Measurements from ENCODE around the gene DEPP1.

DNA sequence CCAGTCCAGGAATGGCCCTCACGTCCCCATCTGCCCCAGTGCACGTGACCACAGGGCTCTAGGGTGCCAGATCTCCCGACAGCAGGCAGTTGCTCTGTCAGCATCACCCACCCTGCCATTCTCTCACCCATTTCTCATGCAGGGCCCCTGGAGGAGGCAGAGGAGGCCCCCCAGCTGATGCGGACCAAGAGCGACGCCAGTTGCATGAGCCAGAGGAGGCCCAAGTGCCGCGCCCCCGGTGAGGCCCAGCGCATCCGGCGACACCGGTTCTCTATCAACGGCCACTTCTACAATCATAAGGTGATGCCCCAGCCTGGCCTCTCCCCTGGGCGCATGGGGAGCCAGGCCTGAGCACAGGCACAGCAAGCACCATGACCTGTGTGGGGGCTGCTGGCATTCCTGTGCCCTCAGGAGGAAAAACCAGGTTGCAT is 6.1 kb upstream of the DEPP1 start:
- no peak for TF ChIP-seq YY1 (IDR thresholded peaks at IDR 0.05; ENCODE audit: insufficient read depth, insufficient read length)
- no peak for TF ChIP-seq SUZ12 (IDR thresholded peaks at IDR 0.05; ENCODE audit: extremely low read depth, insufficient read depth, insufficient read length)
- TF ChIP-seq ZNF274 (IDR thresholded peaks at IDR 0.05; ENCODE audit: low read depth, low read length) = no peak

Data from NT2/D1 (cell line).